ENCODE results near the gene NOS3.
"Not testable (repeated sequence)": the region's sequence is repeated elsewhere in the genome, so short reads cannot be mapped to it uniquely, and the experiment has no call there.

NOS3 gene

DNA sequence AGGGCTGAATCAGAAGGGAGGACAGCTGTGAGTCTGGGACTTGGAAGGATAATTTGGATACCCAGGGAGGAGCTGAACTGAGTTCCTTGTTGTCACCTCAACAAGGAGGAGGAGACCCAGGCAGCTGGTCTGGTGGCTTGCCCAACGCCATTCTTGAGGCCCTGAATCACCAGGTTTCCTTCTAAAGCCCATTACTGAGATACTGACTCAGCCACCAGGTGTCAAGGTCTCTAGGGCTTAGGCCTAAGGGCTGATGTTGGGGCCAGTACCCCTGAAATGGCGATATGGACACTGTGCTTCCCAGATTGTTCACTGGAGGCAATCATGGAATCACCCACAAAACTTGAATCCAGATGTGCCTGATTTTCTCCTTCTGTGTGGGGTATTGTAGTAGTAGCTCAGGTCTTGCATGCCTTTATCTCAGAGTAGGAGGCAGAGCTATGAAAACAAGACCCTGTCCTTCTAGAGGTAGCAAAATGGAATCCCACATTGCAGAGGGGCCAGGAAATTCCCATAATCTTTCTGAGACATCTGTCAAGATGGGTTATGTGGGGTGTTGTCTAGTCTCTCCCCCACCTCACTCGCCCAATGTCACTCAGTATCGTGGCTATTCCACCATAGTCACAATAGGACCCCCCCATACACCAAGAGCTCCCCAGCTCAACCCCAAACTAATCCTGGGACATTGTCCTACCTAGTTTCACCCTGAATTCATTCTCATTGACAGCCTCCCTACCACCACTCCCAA, 35.3 kb downstream of the NOS3 start:
- DNase-seq: peak; percentile 65
- Histone ChIP-seq H3K79me2 (ENCODE audit: control insufficient read depth, insufficient read depth, low read length) (no peaks in the 10 kb centered on the region), H4K5ac (ENCODE audit: low read length) (no peak overlapping the region), H3K36me3 (ENCODE audit: control insufficient read depth, insufficient read depth, low read length) (no peaks in the 10 kb centered on the region), H2BK15ac (replicated peaks; ENCODE audit: low read depth) (no peak overlapping the region), H4K8ac (ENCODE audit: low read depth, low read length) (no peak overlapping the region), H3K79me1 (ENCODE audit: low read length) (no peaks in the 10 kb centered on the region), H3K18ac (ENCODE audit: low read length) (no peak overlapping the region), H3K4me1 (ENCODE audit: control insufficient read depth, low read depth, low read length) (no peaks in the 10 kb centered on the region), H3K23ac (ENCODE audit: low read length) (no peak overlapping the region), H2BK120ac (ENCODE audit: low read depth, low read length) (no peak overlapping the region), H3K4me2 (ENCODE audit: low read length) (no peak overlapping the region), H2BK5ac (ENCODE audit: low read length) (no peak overlapping the region), H2AK5ac (ENCODE audit: low read length) (no peak overlapping the region), H3K4ac (ENCODE audit: low read depth, low read length) (no peak overlapping the region), H3K27ac (ENCODE audit: low read depth, low read length) (no peak overlapping the region), H3K9ac (ENCODE audit: low read length) (no peak overlapping the region), H3K4me3 (ENCODE audit: low read length) (no peak overlapping the region), H3K27me3 (ENCODE audit: insufficient read depth, low read length, poor library complexity) (no peaks in the 10 kb centered on the region), H3K56ac (ENCODE audit: low read length) (no peak overlapping the region)
- no CpG with 5 or more reads among the region's 4 CpGs for WGBS (ENCODE audit: extremely low coverage, insufficient coverage, low lambda C conversion rate)

DNA sequence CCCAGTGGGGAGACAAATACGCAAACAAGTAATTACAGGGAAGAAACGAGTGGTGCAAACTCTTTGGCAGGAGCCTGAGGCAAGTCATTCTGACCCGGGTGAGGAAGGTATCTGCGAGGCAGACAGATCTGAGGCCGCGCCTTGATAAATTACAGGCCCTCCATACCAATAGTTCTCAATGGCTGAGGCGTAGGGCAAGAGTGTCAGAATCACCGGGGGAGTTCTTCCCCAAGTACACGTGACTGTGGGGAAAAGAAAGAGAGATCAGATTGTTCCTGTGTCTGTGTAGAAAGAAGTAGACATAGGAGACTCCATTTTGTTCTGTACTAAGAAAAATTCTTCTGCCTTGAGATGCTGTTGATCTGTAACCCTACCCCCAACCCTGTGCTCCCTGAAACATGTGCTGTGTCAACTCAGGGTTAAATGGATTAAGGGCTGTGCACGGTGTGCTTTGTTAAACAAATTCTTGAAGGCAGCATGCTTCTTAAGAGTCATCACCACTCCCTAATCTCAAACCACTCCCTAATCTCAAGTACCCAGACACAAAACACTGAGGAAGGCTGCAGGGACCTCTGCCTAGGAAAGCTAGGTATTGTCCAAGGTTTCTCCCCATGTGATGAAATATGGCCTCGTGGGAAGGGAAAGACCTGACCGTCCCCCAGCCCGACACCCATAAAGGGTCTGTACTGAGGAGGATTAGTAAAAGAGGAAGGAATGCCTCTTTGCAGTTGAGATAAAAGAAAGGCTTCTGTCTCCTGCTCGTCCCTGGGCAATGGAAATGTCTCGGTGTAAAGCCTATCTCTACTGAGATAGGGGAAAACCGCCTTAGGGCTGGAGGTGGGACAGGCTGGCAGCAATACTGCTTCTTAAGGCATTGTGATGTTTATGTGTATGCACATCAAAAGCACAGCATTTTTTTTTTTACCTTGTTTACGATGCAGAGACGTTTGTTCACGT, 36.2 kb downstream of the NOS3 start:
- not testable (repeated sequence) for H3K4ac ChIP-seq (ENCODE audit: low read depth, low read length); H2BK120ac ChIP-seq (ENCODE audit: low read depth, low read length); H3K36me3 ChIP-seq (ENCODE audit: control insufficient read depth, insufficient read depth, low read length); H2BK5ac ChIP-seq (ENCODE audit: low read length); H3K4me3 ChIP-seq (ENCODE audit: low read length); H2AK5ac ChIP-seq (ENCODE audit: low read length); H2BK15ac ChIP-seq (replicated peaks; ENCODE audit: low read depth); H3K9ac ChIP-seq (ENCODE audit: low read length); H3K4me2 ChIP-seq (ENCODE audit: low read length); H3K27ac ChIP-seq (ENCODE audit: low read depth, low read length); H3K79me1 ChIP-seq (ENCODE audit: low read length); H4K5ac ChIP-seq (ENCODE audit: low read length); H3K56ac ChIP-seq (ENCODE audit: low read length); H3K18ac ChIP-seq (ENCODE audit: low read length); H3K4me1 ChIP-seq (ENCODE audit: control insufficient read depth, low read depth, low read length); H3K27me3 ChIP-seq (ENCODE audit: insufficient read depth, low read length, poor library complexity); H4K8ac ChIP-seq (ENCODE audit: low read depth, low read length); H3K79me2 ChIP-seq (ENCODE audit: control insufficient read depth, insufficient read depth, low read length); H3K23ac ChIP-seq (ENCODE audit: low read length)
- DNase-seq: peak; percentile 84
- WGBS (ENCODE audit: extremely low coverage, insufficient coverage, low lambda C conversion rate): no CpG with 5 or more reads among the region's 19 CpGs

DNA sequence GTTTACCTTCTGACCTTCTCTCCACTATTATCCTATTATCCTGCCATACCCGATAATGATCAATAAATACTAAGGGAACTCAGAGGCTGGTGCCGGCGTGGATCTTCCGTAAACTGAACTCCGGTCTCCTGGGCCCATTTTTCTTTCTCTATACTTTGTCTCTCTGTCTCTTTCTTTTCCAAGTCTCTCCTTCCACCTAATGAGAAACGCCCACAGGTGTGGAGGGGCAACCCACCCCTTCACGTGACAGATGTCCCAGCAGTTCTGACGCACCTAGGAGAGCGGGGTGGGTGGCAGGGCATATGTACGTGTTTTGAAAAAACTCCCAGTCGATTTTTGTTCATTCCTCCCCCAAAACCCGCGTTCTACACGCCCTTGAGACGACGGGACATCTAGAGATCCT, 36.9 kb downstream of the NOS3 start:
- H3K56ac ChIP-seq (ENCODE audit: low read length); H3K4me1 ChIP-seq (ENCODE audit: control insufficient read depth, low read depth, low read length); H3K27me3 ChIP-seq (ENCODE audit: insufficient read depth, low read length, poor library complexity); H2BK15ac ChIP-seq (replicated peaks; ENCODE audit: low read depth); H4K8ac ChIP-seq (ENCODE audit: low read depth, low read length); H3K4me3 ChIP-seq (ENCODE audit: low read length); H3K36me3 ChIP-seq (ENCODE audit: control insufficient read depth, insufficient read depth, low read length); H3K18ac ChIP-seq (ENCODE audit: low read length); H4K5ac ChIP-seq (ENCODE audit: low read length); H3K27ac ChIP-seq (ENCODE audit: low read depth, low read length); H2BK5ac ChIP-seq (ENCODE audit: low read length); H3K4ac ChIP-seq (ENCODE audit: low read depth, low read length); H2BK120ac ChIP-seq (ENCODE audit: low read depth, low read length); H3K23ac ChIP-seq (ENCODE audit: low read length); H2AK5ac ChIP-seq (ENCODE audit: low read length); DNase-seq; H3K79me1 ChIP-seq (ENCODE audit: low read length); H3K79me2 ChIP-seq (ENCODE audit: control insufficient read depth, insufficient read depth, low read length): not testable (repeated sequence)
- peak overlapping the region; percentile 5 for H3K9ac ChIP-seq (ENCODE audit: low read length)
- whole genome bisulfite sequencing (ENCODE audit: extremely low coverage, insufficient coverage, low lambda C conversion rate): no CpG with 5 or more reads among the region's 16 CpGs
- H3K4me2 ChIP-seq (ENCODE audit: low read length): peak overlapping the region; percentile 51

DNA sequence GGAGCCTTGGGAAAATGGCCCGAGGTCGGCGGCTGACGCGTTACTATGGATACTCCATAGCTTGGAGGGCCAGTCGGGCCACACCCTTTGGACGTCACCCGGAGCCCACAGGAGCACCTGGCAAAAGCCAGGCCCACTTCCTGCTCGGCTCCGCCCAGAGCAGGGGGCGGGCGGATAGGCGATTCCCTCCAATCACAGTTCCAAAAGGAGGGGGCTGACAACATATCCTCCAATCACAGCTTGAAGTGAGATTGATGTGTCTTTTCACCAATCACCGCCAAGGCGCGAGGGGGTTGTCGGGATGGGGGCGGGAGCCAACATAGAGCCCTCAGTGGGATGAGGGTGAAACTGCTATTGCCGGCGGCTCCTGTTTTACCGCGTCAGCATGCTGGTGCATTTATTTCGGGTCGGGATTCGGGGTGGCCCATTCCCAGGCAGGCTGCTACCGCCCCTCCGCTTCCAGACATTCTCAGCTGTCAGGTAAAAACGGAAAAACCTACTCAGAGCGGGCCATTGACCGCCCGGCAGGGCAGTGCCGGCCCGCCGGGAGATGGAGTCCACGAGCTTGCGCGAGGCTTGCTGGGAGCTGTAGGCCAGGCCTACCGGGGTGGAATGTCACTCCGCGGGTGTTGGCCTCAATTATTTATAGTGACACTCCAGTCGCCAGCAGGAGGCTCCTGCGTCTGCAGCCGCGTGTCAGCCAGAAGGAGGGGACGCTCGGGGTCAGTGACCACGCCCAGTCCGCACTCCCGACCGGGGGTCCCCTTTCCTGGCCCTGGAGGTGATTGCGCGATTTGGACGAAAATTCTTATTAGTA, 37.5 kb downstream of the NOS3 start, which contains the start of gene ABCB8:
Gene ABCB8 (plus strand): TSS at position 320 of the 817 bp plus-strand sequence. CDS start 66 bp downstream, at position 386.
- no peak within 1 kb of the TSS for H3K23ac ChIP-seq (ENCODE audit: low read length)
- peak within 1 kb of the TSS; percentile 92 for H3K56ac ChIP-seq (ENCODE audit: low read length)
- no CpG with 5 or more reads among the region's 53 CpGs for WGBS (ENCODE audit: extremely low coverage, insufficient coverage, low lambda C conversion rate)
- no peaks in the 10 kb centered on the region for H3K4me1 ChIP-seq (ENCODE audit: control insufficient read depth, low read depth, low read length)
- peak within 1 kb of the TSS; percentile 5 for H3K27ac ChIP-seq (ENCODE audit: low read depth, low read length)
- no peak within 1 kb of the TSS for H3K18ac ChIP-seq (ENCODE audit: low read length)
- H3K4me2 ChIP-seq (ENCODE audit: low read length): peak within 1 kb of the TSS; percentile 51
- no peaks in the 10 kb centered on the region for H3K79me2 ChIP-seq (ENCODE audit: control insufficient read depth, insufficient read depth, low read length)
- H4K5ac ChIP-seq (ENCODE audit: low read length): no peak within 1 kb of the TSS
- H3K4ac ChIP-seq (ENCODE audit: low read depth, low read length): no peak within 1 kb of the TSS
- DNase-seq: peak; percentile 100
- H2AK5ac ChIP-seq (ENCODE audit: low read length): no peak within 1 kb of the TSS
- no peaks in the 10 kb centered on the region for H3K27me3 ChIP-seq (ENCODE audit: insufficient read depth, low read length, poor library complexity)
- no peaks in the 10 kb centered on the region for H3K79me1 ChIP-seq (ENCODE audit: low read length)
- peak within 1 kb of the TSS; percentile 80 for H3K9ac ChIP-seq (ENCODE audit: low read length)
- no peak within 1 kb of the TSS for H2BK15ac ChIP-seq (replicated peaks; ENCODE audit: low read depth)
- no peak within 1 kb of the TSS for H2BK5ac ChIP-seq (ENCODE audit: low read length)
- peak within 1 kb of the TSS; percentile 83 for H3K4me3 ChIP-seq (ENCODE audit: low read length)
- no peaks in the 10 kb centered on the region for H3K36me3 ChIP-seq (ENCODE audit: control insufficient read depth, insufficient read depth, low read length)
- no peak within 1 kb of the TSS for H2BK120ac ChIP-seq (ENCODE audit: low read depth, low read length)
- H4K8ac ChIP-seq (ENCODE audit: low read depth, low read length): no peak within 1 kb of the TSS

DNA sequence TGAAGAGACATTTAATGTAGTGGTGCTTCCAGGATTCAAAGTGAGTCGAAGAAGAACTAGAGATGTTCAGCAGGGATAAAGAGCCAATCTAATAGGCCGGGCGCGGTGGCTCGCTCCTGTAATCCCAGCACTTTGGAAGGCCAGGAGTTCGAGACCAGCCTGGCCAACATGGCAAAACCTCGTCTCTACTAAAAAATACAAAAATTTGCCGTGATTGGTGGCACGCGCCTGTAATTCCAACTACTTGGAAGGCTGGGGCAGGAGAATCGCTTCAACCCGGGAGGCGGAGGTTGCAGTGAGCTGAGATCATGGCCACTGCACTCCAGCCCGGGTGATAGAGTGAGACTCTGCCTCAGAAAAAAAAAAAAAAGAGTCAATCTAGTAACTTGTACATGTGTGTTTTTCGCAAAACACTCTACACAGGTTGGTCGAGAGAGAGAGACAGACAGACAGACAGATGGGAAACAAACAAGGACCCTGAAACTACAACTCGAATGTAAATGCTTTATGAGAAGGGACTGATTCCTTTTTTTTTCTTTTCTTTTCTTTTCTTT, 38.2 kb downstream of the NOS3 start:
- no CpG with 5 or more reads among the region's 17 CpGs for WGBS (ENCODE audit: extremely low coverage, insufficient coverage, low lambda C conversion rate)
- Histone ChIP-seq H2BK5ac (ENCODE audit: low read length) (no peak overlapping the region), H3K56ac (ENCODE audit: low read length) (peak overlapping the region; percentile 75), H4K8ac (ENCODE audit: low read depth, low read length) (no peak overlapping the region), H3K79me2 (ENCODE audit: control insufficient read depth, insufficient read depth, low read length) (no peaks in the 10 kb centered on the region), H3K27me3 (ENCODE audit: insufficient read depth, low read length, poor library complexity) (no peaks in the 10 kb centered on the region), H2BK15ac (replicated peaks; ENCODE audit: low read depth) (no peak overlapping the region), H2AK5ac (ENCODE audit: low read length) (no peak overlapping the region), H3K18ac (ENCODE audit: low read length) (no peak overlapping the region), H2BK120ac (ENCODE audit: low read depth, low read length) (no peak overlapping the region), H3K79me1 (ENCODE audit: low read length) (no peaks in the 10 kb centered on the region), H3K23ac (ENCODE audit: low read length) (no peak overlapping the region), H3K4ac (ENCODE audit: low read depth, low read length) (no peak overlapping the region), H3K4me1 (ENCODE audit: control insufficient read depth, low read depth, low read length) (no peaks in the 10 kb centered on the region), H3K36me3 (ENCODE audit: control insufficient read depth, insufficient read depth, low read length) (no peaks in the 10 kb centered on the region), H4K5ac (ENCODE audit: low read length) (no peak overlapping the region), H3K4me2 (ENCODE audit: low read length) (peak overlapping the region; percentile 3), H3K4me3 (ENCODE audit: low read length) (peak overlapping the region; percentile 83), H3K9ac (ENCODE audit: low read length) (peak overlapping the region; percentile 80), H3K27ac (ENCODE audit: low read depth, low read length) (no peak overlapping the region)
- no peak for DNase-seq
